LNCAP (cell line): ENCODE measurements around the gene MYD88.

Experiments used
- CTCF ChIP-seq: fragments of 450-650 bp; IDR thresholded peaks from 2 replicates; pipeline ENCODE4 v1.5.1; 2017; ENCODE audit warnings: mild to moderate bottlenecking

The MYD88 gene

GRCh38 chr3:38164643-38164951, 26.1 kb downstream of the MYD88 start:
- TF ChIP-seq CTCF = no peak

- TF ChIP-seq CTCF = no peak
Measured at GRCh38 chr3:38164952-38165721, 26.7 kb downstream of the MYD88 start, which contains the start of gene OXSR1. Gene OXSR1, plus strand, starts transcription at chr3:38165537. Its CDS starts 340 bp downstream, at chr3:38165877.

GRCh38 chr3:38165722-38166387, 27.4 kb downstream of the MYD88 start:
- no peak for TF ChIP-seq CTCF

GRCh38 chr3:38167591-38167990, 29.1 kb downstream of the MYD88 start:
- no peak for TF ChIP-seq CTCF

- TF ChIP-seq CTCF = no peak
Measured at GRCh38 chr3:38168151-38169026, 29.9 kb downstream of the MYD88 start.

GRCh38 chr3:38169027-38169317, 30.5 kb downstream of the MYD88 start:
- no peak for TF ChIP-seq CTCF

- TF ChIP-seq CTCF = no peak
Measured at GRCh38 chr3:38170722-38171121, 32.3 kb downstream of the MYD88 start.
